Ramos (cell line): Measurements from ENCODE around the gene TENM3.
"Not testable (repeated sequence)": the region's sequence is repeated elsewhere in the genome, so short reads cannot be mapped to it uniquely, and the experiment has no call there.

Source experiments
- in situ Hi-C: fragments of 300-500 bp; cut with MboI; formaldehyde crosslinking; loops from one replicate; pipeline ENCODE4 v1.14.3; 2022; ENCODE audit warnings: low sequenced_read_pairs; ENCODE audit not compliant: unreplicated experiment

TENM3 gene

GRCh38 chr4:182814065-182814464 is 570.9 kb downstream of the TENM3 start:
- in situ Hi-C loops, result not testable (repeated sequence)

- in situ Hi-C loops, result no loop called here
Observed at GRCh38 chr4:182818926-182819730, 575.9 kb downstream of the TENM3 start.

- in situ Hi-C loops, result no loop called here
Observed at GRCh38 chr4:182819751-182820150, 576.5 kb downstream of the TENM3 start.

- in situ Hi-C loops, result no loop called here
Observed at GRCh38 chr4:182822554-182822953, 579.4 kb downstream of the TENM3 start.

- in situ Hi-C loops, result no loop called here
Observed at GRCh38 chr4:182823576-182823975, 580.4 kb downstream of the TENM3 start.

- in situ Hi-C loops, result no loop called here
Observed at GRCh38 chr4:182825003-182825402, 581.8 kb downstream of the TENM3 start.

GRCh38 chr4:182825786-182826185 is 582.6 kb downstream of the TENM3 start:
- in situ Hi-C loops, result no loop called here

- in situ Hi-C loops, result no loop called here
Observed at GRCh38 chr4:182826391-182826790, 583.2 kb downstream of the TENM3 start.

- in situ Hi-C loops, result no loop called here
Observed at GRCh38 chr4:182827166-182827565, 584.0 kb downstream of the TENM3 start.

GRCh38 chr4:182827954-182828353 is 584.8 kb downstream of the TENM3 start:
- in situ Hi-C loops, result no loop called here

- in situ Hi-C loops, result no loop called here
Observed at GRCh38 chr4:182828360-182829025, 585.3 kb downstream of the TENM3 start.

- in situ Hi-C loops, result no loop called here
Observed at GRCh38 chr4:182829196-182829595, 586.0 kb downstream of the TENM3 start.

GRCh38 chr4:182831376-182831775 is 588.2 kb downstream of the TENM3 start:
- in situ Hi-C loops, result no loop called here

GRCh38 chr4:182832352-182833120 is 589.3 kb downstream of the TENM3 start:
- in situ Hi-C loops, result no loop called here

GRCh38 chr4:182835006-182835740 is 592.0 kb downstream of the TENM3 start:
- in situ Hi-C loops, result no loop called here

GRCh38 chr4:182837831-182838230 is 594.6 kb downstream of the TENM3 start:
- in situ Hi-C loops, result no loop called here

GRCh38 chr4:182838535-182838934 is 595.3 kb downstream of the TENM3 start:
- in situ Hi-C loops, result no loop called here

GRCh38 chr4:182839256-182839655 is 596.1 kb downstream of the TENM3 start:
- in situ Hi-C loops, result no loop called here

- in situ Hi-C loops, result no loop called here
Observed at GRCh38 chr4:182840108-182840507, 596.9 kb downstream of the TENM3 start.

- in situ Hi-C loops, result no loop called here
Observed at GRCh38 chr4:182842104-182842600, 599.0 kb downstream of the TENM3 start.
